SK-N-SH (cell line): ENCODE data around the gene BORCS6. TPM values are rescaled to one million over a fixed set of nuclear protein-coding genes. Genes with fewer than 3 reads are reported as not detected.

Experiments
- CTCF ChIA-PET: fragments of 300-600, 350-600 bp; formaldehyde crosslinking; extraction: SDS; loops from one replicate; lab custom pipeline; 2021; lab: Yijun Ruan, JAX
- POLR2A ChIA-PET: fragments of 350-600 bp; sonication (Branson Sonifier 250); formaldehyde crosslinking; extraction: SDS; loops from one replicate; lab custom pipeline; 2020; ENCODE audit warnings: antibody characterized with exemption, inconsistent platforms; lab: Yijun Ruan, JAX
- DNase-seq: peaks from one replicate; pipeline ENCODE4 v3.0.0; 2012
- H2AFZ ChIP-seq: fragments of 200-600 bp; sonication (generic); 2 replicates; pipeline ENCODE4 v1.8.1; 2016; ENCODE audit warnings: antibody characterized with exemption, mild to moderate bottlenecking, low read depth
- H3F3A ChIP-seq: fragments of 200-600 bp; sonication (generic); replicated peaks from 2 replicates; pipeline ENCODE3; 2016; ENCODE audit warnings: antibody characterized with exemption, mild to moderate bottlenecking; ENCODE audit not compliant: insufficient read depth
- H3K27ac ChIP-seq, 2 experiments: fragments of 200-500 bp in 1 of 2; fragments of 200-600 bp in 1 of 2; sonication (Bioruptor generic) in 1 of 2; sonication (generic), shearing (Covaris generic) in 1 of 2; 2 replicates each; pipeline versions ENCODE4 v1.5.1 to v1.6.1; 2014 to 2016; ENCODE audit warnings: low read depth in 2 of 2, inconsistent platforms in 1 of 2, low read length in 1 of 2, mild to moderate bottlenecking in 1 of 2, mixed read lengths in 1 of 2
- H3K27me3 ChIP-seq: fragments of 200-600 bp; sonication (generic), shearing (Covaris generic); 2 replicates; pipeline ENCODE4 v1.6.1; 2016; ENCODE audit warnings: mixed run types; ENCODE audit not compliant: insufficient read depth
- H3K36me3 ChIP-seq, 2 experiments: fragments of 200-500 bp in 1 of 2; fragments of 200-600 bp in 1 of 2; sonication (Bioruptor generic) in 1 of 2; sonication (generic) in 1 of 2; replicated peaks in 1 of 2; 2 replicates each; pipeline versions ENCODE3 to v1.5.1; 2014 to 2016; ENCODE audit warnings: low read length in 1 of 2, mild to moderate bottlenecking in 1 of 2; ENCODE audit not compliant: insufficient read depth in 2 of 2, control insufficient read depth in 1 of 2
- H3K4me1 ChIP-seq, 2 experiments: fragments of 200-500 bp in 1 of 2; fragments of 200-600 bp in 1 of 2; sonication (Bioruptor generic) in 1 of 2; sonication (generic), shearing (Covaris generic) in 1 of 2; 2 replicates each; pipeline versions ENCODE4 v1.5.1 to v1.6.1; 2014 to 2016; ENCODE audit warnings: low read depth in 1 of 2, low read length in 1 of 2, mixed run types in 1 of 2; ENCODE audit not compliant: insufficient read depth in 2 of 2, control insufficient read depth in 1 of 2
- H3K4me2 ChIP-seq: fragments of 200-600 bp; sonication (generic), shearing (Covaris generic); 2 replicates; pipeline ENCODE4 v1.6.1; 2017; ENCODE audit warnings: mixed run types
- H3K4me3 ChIP-seq, 2 experiments: fragments of 200-500 bp in 1 of 2; fragments of 200-600 bp in 1 of 2; sonication (Bioruptor generic) in 1 of 2; sonication (generic), shearing (Covaris generic) in 1 of 2; 2 replicates each; pipeline versions ENCODE4 v1.5.1 to v1.8.1; 2014 to 2016; ENCODE audit warnings: low read depth in 2 of 2, inconsistent platforms in 1 of 2, low read length in 1 of 2, mild to moderate bottlenecking in 1 of 2, mixed read lengths in 1 of 2, moderate library complexity in 1 of 2
- H3K79me2 ChIP-seq: fragments of 200-600 bp; sonication (generic); 2 replicates; pipeline ENCODE4 v1.8.1; 2017; ENCODE audit warnings: mild to moderate bottlenecking; ENCODE audit not compliant: insufficient read depth
- H3K9ac ChIP-seq: fragments of 200-600 bp; sonication (generic); 2 replicates; pipeline ENCODE4 v1.6.1; 2017; ENCODE audit warnings: mixed run types
- H3K9me2 ChIP-seq: fragments of 200-600 bp; sonication (generic); 2 replicates; pipeline ENCODE4 v1.6.1; 2017; ENCODE audit warnings: mixed run types
- H3K9me3 ChIP-seq: fragments of 200-600 bp; sonication (generic); 2 replicates; pipeline ENCODE4 v1.6.1; 2017; ENCODE audit warnings: mixed run types, mild to moderate bottlenecking, moderate library complexity
- H4K20me1 ChIP-seq: fragments of 200-600 bp; sonication (generic); 2 replicates; pipeline ENCODE4 v1.6.1; 2017; ENCODE audit warnings: mild to moderate bottlenecking, mixed run types; ENCODE audit not compliant: insufficient read depth
- CHD2 ChIP-seq: fragments of 150-350 bp; IDR thresholded peaks from 2 replicates; pipeline ENCODE4 v1.6.1; 2018; ENCODE audit warnings: low read length; ENCODE audit not compliant: partially characterized antibody
- ELF1 ChIP-seq: IDR thresholded peaks from 2 replicates; pipeline ENCODE4 v1.4.0; 2012
- EP300 ChIP-seq, 2 experiments: IDR thresholded peaks; 2 replicates each; pipeline versions ENCODE4 v1.4.0 to v1.6.1; 2012; ENCODE audit warnings: borderline replicate concordance in 1 of 2, low read depth in 1 of 2, low read length in 1 of 2
- EZH2phosphoT487 ChIP-seq: fragments of 200-600 bp; sonication (generic); IDR thresholded peaks from 2 replicates; pipeline ENCODE4 v1.6.1; 2017; ENCODE audit warnings: low read depth, mixed run types, mild to moderate bottlenecking, antibody characterized with exemption, moderate library complexity, borderline replicate concordance
- FOSL2 ChIP-seq: IDR thresholded peaks from 2 replicates; pipeline ENCODE4 v1.4.0; 2012; ENCODE audit warnings: low read depth, mild to moderate bottlenecking, moderate library complexity, borderline replicate concordance
- GABPA ChIP-seq: IDR thresholded peaks from 2 replicates; pipeline ENCODE4 v1.4.0; 2012; ENCODE audit warnings: low read depth, mild to moderate bottlenecking
- GATA2 ChIP-seq: sonication (generic); formaldehyde crosslinking; IDR thresholded peaks from 2 replicates; pipeline ENCODE4 v1.5.0; 2020; ENCODE audit warnings: mild to moderate bottlenecking, missing genetic modification reagents
- POLR2AphosphoS5 ChIP-seq: IDR thresholded peaks from 2 replicates; pipeline ENCODE4 v1.6.1; 2012; ENCODE audit warnings: low read depth, low read length
- RCOR1 ChIP-seq: fragments of 150-350 bp; IDR thresholded peaks from 2 replicates; pipeline ENCODE4 v1.6.1; 2017; ENCODE audit warnings: antibody characterized with exemption, low read length
- RXRA ChIP-seq: IDR thresholded peaks from 2 replicates; pipeline ENCODE4 v1.4.0; 2012; ENCODE audit warnings: low read depth, mild to moderate bottlenecking, borderline replicate concordance
- SIN3A ChIP-seq: IDR thresholded peaks from 2 replicates; pipeline ENCODE4 v1.6.1; 2012; ENCODE audit warnings: low read depth, mild to moderate bottlenecking, low read length, moderate library complexity, borderline replicate concordance
- SMC3 ChIP-seq: IDR thresholded peaks from 2 replicates; pipeline ENCODE4 v1.6.1; 2012; ENCODE audit warnings: low read depth, low read length, improper control_type of control experiment
- TCF12 ChIP-seq: IDR thresholded peaks from 2 replicates; pipeline ENCODE4 v1.4.0; 2012
- TEAD4 ChIP-seq: IDR thresholded peaks from 2 replicates; pipeline ENCODE4 v1.4.0; 2012; ENCODE audit warnings: mild to moderate bottlenecking, borderline replicate concordance; ENCODE audit not compliant: insufficient read depth
- YY1 ChIP-seq: IDR thresholded peaks from 2 replicates; pipeline ENCODE4 v1.4.0; 2012; ENCODE audit warnings: low read depth, mild to moderate bottlenecking
- WGBS: methylation state at CpG from one replicate; pipeline ENCODE4 v1.1.6; 2017; ENCODE audit warnings: low lambda C conversion rate; 5-methylcytosine and 5-hydroxymethylcytosine counted together
- polyA plus RNA-seq, 3 experiments: library from polyadenylated mRNA; depleted of rRNA; stranded (reverse); fragments of >200 nt; gene quantifications; 2 replicates each; pipeline ENCODE4 v1.2.3, GENCODE V29; 2012
- TF ChIP-seq, protein P1 (sequence below): fragments of 150-350 bp; IDR thresholded peaks from 2 replicates; pipeline ENCODE4 v1.6.1; 2016; ENCODE audit warnings: mild to moderate bottlenecking, low read depth, low read length
- TF ChIP-seq, protein P2 (sequence below): IDR thresholded peaks from 2 replicates; pipeline ENCODE4 v1.4.0; 2012; ENCODE audit warnings: low read depth
- TF ChIP-seq, protein P3 (sequence below): IDR thresholded peaks from 2 replicates; pipeline ENCODE4 v1.4.0; 2012; ENCODE audit warnings: low read depth, borderline replicate concordance
- TF ChIP-seq, protein P4 (sequence below): IDR thresholded peaks from 2 replicates; pipeline ENCODE4; 2012
- TF ChIP-seq, protein P5 (sequence below): IDR thresholded peaks from 2 replicates; pipeline ENCODE4 v1.4.0; 2012; ENCODE audit warnings: low read depth, borderline replicate concordance

Gene BORCS6
- polyA plus RNA-seq, 1 of the 3 experiments (the other 2 are of a cell fraction) = 4.3 TPM

DNA sequence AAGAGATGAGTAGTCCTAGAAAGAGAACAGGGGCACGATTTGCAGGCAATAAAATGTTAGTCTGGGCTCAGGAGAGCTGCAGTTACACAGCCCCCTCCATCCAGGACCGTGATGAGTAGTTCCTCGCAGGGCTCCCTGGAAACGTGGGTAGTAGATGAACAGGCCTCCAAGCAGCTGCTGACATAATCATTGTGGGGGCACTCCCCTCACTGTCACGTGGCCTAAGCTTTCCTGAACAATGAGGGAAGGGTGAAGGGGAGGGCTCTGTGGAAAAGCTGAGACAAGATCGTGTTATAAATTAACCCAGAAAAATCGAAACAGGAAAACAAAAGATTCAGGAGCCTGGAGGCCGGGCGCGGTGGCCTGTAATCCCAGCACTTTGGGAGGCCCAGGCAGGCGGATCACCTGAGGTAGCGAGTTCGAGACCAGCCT, 36.4 kb downstream of the BORCS6 start:
- Histone ChIP-seq H3K27me3 (no peaks in the 10 kb centered on the region), H3F3A (peaks cover 30% of the 10 kb centered on the region), H2AFZ (no peak overlapping the region), H4K20me1 (peaks cover 9% of the 10 kb centered on the region; the same call in 1 of the 2 replicates), H3K9ac (peak overlapping the region; percentile 98), H3K4me2 (peak overlapping the region; percentile 95), H3K4me3 (no peak overlapping the region), H3K4me1 (peaks cover 36 to 48% of the 10 kb centered on the region in 2 experiments; a peak in 3 of 4 replicates), H3K79me2 (peaks cover 26% of the 10 kb centered on the region), H3K9me3 (no peaks in the 10 kb centered on the region), H3K9me2 (no peaks in the 10 kb centered on the region), H3K27ac (peak overlapping the region; percentile 35 to 95)
- WGBS = 50% methylated on average over 13 of the region's 13 CpGs
- ChIA-PET POLR2A (interaction anchor here (1.1 kb wide), 1 partner anchor 20 kb away, joined by 4 read pairs; no protein-coding TSS in a partner anchor), CTCF (interaction anchor here (1.0 to 9.4 kb wide), 5 partner anchors 16 to 80 kb away, joined by 3 to 98 read pairs (median 4); no protein-coding TSS in a partner anchor)
- TF ChIP-seq EZH2phosphoT487 (no peak), CHD2 (no peak), ELF1 (no peak), RCOR1 (no peak), POLR2AphosphoS5 (no peak), TCF12 (peak; percentile 9; the same call in 1 of the 2 replicates)
- TF ChIP-seq, protein P1, sequence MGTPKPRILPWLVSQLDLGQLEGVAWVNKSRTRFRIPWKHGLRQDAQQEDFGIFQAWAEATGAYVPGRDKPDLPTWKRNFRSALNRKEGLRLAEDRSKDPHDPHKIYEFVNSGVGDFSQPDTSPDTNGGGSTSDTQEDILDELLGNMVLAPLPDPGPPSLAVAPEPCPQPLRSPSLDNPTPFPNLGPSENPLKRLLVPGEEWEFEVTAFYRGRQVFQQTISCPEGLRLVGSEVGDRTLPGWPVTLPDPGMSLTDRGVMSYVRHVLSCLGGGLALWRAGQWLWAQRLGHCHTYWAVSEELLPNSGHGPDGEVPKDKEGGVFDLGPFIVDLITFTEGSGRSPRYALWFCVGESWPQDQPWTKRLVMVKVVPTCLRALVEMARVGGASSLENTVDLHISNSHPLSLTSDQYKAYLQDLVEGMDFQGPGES = no peak
- TF ChIP-seq, protein P2, sequence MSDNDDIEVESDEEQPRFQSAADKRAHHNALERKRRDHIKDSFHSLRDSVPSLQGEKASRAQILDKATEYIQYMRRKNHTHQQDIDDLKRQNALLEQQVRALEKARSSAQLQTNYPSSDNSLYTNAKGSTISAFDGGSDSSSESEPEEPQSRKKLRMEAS = peak; percentile 65
- TF ChIP-seq, protein P3, sequence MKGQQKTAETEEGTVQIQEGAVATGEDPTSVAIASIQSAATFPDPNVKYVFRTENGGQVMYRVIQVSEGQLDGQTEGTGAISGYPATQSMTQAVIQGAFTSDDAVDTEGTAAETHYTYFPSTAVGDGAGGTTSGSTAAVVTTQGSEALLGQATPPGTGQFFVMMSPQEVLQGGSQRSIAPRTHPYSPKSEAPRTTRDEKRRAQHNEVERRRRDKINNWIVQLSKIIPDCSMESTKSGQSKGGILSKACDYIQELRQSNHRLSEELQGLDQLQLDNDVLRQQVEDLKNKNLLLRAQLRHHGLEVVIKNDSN = peak; percentile 85
- TF ChIP-seq, all 33 proteins: peak for 3
- DNase-seq = no peak
- H3K36me3 ChIP-seq = peaks cover 12 to 16% of the 10 kb centered on the region in 2 experiments

DNA sequence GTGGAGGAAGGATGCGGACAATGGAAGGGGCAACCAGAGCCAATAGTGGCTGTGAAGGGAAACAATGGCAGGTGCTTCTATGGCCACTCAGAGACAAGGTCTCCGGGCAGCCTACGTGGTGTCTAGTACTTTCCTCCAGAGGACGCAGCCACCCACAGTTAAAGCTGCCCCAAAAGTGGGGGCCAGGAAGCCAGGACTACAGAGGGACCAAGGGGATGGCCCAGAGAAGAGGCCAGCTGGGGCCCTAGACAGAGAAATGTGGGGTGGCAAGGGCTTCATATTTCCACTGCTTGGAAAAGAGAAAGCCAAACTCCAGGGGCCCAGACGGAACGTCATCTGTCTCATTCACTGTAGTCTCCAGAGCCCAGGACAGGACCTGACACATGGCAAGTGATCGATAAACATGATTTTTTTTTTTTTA, 36.9 kb downstream of the BORCS6 start:
- Histone ChIP-seq H3K4me3 (no peak overlapping the region), H3K9ac (peak overlapping the region; percentile 98), H3K9me3 (no peaks in the 10 kb centered on the region), H3K4me2 (peak overlapping the region; percentile 95), H3K36me3 (peaks cover 7 to 19% of the 10 kb centered on the region in 2 experiments), H4K20me1 (peaks cover 9% of the 10 kb centered on the region; the same call in 1 of the 2 replicates), H2AFZ (no peak overlapping the region), H3K79me2 (peaks cover 26% of the 10 kb centered on the region), H3K27me3 (no peaks in the 10 kb centered on the region), H3K27ac (peak overlapping the region; percentile 85 to 95), H3F3A (peaks cover 25% of the 10 kb centered on the region), H3K4me1 (peaks cover 36 to 47% of the 10 kb centered on the region in 2 experiments; a peak in 3 of 4 replicates), H3K9me2 (no peaks in the 10 kb centered on the region)
- 94% methylated on average over 7 of the region's 7 CpGs for WGBS
- TF ChIP-seq SIN3A = no peak
- no peak for TF ChIP-seq YY1
- TF ChIP-seq GABPA = no peak
- no peak for TF ChIP-seq POLR2AphosphoS5
- TF ChIP-seq GATA2 = no peak
- no peak for TF ChIP-seq EP300 (IDR thresholded peaks at IDR 0.05; ENCODE audit: borderline replicate concordance in 1 of 2, low read depth in 1 of 2, low read length in 1 of 2)
- TF ChIP-seq, protein P4, sequence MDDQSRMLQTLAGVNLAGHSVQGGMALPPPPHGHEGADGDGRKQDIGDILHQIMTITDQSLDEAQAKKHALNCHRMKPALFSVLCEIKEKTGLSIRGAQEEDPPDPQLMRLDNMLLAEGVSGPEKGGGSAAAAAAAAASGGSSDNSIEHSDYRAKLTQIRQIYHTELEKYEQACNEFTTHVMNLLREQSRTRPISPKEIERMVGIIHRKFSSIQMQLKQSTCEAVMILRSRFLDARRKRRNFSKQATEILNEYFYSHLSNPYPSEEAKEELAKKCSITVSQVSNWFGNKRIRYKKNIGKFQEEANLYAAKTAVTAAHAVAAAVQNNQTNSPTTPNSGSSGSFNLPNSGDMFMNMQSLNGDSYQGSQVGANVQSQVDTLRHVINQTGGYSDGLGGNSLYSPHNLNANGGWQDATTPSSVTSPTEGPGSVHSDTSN = no peak
- TF ChIP-seq, protein P5, sequence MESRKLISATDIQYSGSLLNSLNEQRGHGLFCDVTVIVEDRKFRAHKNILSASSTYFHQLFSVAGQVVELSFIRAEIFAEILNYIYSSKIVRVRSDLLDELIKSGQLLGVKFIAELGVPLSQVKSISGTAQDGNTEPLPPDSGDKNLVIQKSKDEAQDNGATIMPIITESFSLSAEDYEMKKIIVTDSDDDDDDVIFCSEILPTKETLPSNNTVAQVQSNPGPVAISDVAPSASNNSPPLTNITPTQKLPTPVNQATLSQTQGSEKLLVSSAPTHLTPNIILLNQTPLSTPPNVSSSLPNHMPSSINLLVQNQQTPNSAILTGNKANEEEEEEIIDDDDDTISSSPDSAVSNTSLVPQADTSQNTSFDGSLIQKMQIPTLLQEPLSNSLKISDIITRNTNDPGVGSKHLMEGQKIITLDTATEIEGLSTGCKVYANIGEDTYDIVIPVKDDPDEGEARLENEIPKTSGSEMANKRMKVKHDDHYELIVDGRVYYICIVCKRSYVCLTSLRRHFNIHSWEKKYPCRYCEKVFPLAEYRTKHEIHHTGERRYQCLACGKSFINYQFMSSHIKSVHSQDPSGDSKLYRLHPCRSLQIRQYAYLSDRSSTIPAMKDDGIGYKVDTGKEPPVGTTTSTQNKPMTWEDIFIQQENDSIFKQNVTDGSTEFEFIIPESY = no peak
- TF ChIP-seq SMC3 = no peak
- TF ChIP-seq TEAD4 = no peak
- TF ChIP-seq FOSL2 = no peak
- TF ChIP-seq CHD2 = no peak
- no peak for TF ChIP-seq RXRA
- DNase-seq = no peak
- ChIA-PET POLR2A (no interaction called here), CTCF (interaction anchor here (1.2 to 1.3 kb wide), 2 partner anchors 15 to 79 kb away, joined by 3 to 4 read pairs; no protein-coding TSS in a partner anchor)
